HepG2 (cell line): Measurements from ENCODE around the gene SBK3. TPM values are rescaled to one million over a fixed set of nuclear protein-coding genes. Genes with fewer than 3 reads are reported as not detected.
A peak's percentile ranks its signal among the peaks of the same experiment; 100 is the strongest.

ENCODE experiments used
- ATF1 ChIP-seq: IDR thresholded peaks from 2 replicates; pipeline ENCODE4 v1.6.1; 2016; ENCODE audit warnings: mild to moderate bottlenecking, control low read depth
- CEBPB ChIP-seq: IDR thresholded peaks from 2 replicates; pipeline ENCODE4 v1.6.1; 2011; ENCODE audit warnings: low read depth, low read length, improper control_type of control experiment, borderline replicate concordance
- GABPB1 ChIP-seq: IDR thresholded peaks from 2 replicates; pipeline ENCODE4 v1.6.1; 2016; ENCODE audit warnings: mild to moderate bottlenecking, missing genetic modification reagents, moderate library complexity, missing compliant biosample characterization
- GATAD2A ChIP-seq: IDR thresholded peaks from 2 replicates; pipeline ENCODE4 v1.6.1; 2016
- HNF4G ChIP-seq, 2 experiments: sonication (generic) in 1 of 2; formaldehyde crosslinking in 1 of 2; IDR thresholded peaks; 2 replicates each; pipeline versions ENCODE4 v1.4.0 to v1.6.1; 2011 to 2020; ENCODE audit warnings: borderline replicate concordance in 2 of 2, low read depth in 2 of 2, mild to moderate bottlenecking in 2 of 2, low read length in 1 of 2, missing genetic modification reagents in 1 of 2, moderate library complexity in 1 of 2
- KDM1A ChIP-seq: IDR thresholded peaks from 2 replicates; pipeline ENCODE4 v1.6.1; 2016; ENCODE audit warnings: missing compliant biosample characterization
- KLF16 ChIP-seq, 2 experiments: sonication (generic) in 1 of 2; formaldehyde crosslinking in 1 of 2; IDR thresholded peaks; 2 replicates each; pipeline versions ENCODE4 v1.6.1 to v1.8.0; 2016 to 2023; ENCODE audit warnings: missing genetic modification reagents in 2 of 2, missing compliant biosample characterization in 1 of 2
- MAFK ChIP-seq, 2 experiments: IDR thresholded peaks in 1 of 2; conservative IDR thresholded peaks in 1 of 2; 2 replicates each; pipeline ENCODE4 v1.6.1; 2011; ENCODE audit warnings: improper control_type of control experiment in 2 of 2, low read length in 2 of 2
- RCOR2 ChIP-seq: IDR thresholded peaks from 2 replicates; pipeline ENCODE4 v1.6.1; 2016; ENCODE audit warnings: missing biosample characterization, missing genetic modification reagents
- THYN1 ChIP-seq: sonication (generic); formaldehyde crosslinking; IDR thresholded peaks from 2 replicates; pipeline ENCODE4 v1.8.1; 2023; ENCODE audit warnings: low read depth, mild to moderate bottlenecking, moderate library complexity, missing genetic modification reagents, borderline replicate concordance
- ZFP1 ChIP-seq: IDR thresholded peaks from 2 replicates; pipeline ENCODE4 v1.6.1; 2016
- ZFY ChIP-seq: sonication (generic); formaldehyde crosslinking; IDR thresholded peaks from 2 replicates; pipeline ENCODE4 v1.4.0; 2020; ENCODE audit warnings: missing genetic modification reagents
- ZNF292 ChIP-seq: sonication (generic); formaldehyde crosslinking; IDR thresholded peaks from 2 replicates; pipeline ENCODE4 v1.8.1; 2022; ENCODE audit warnings: mild to moderate bottlenecking, low read depth, missing genetic modification reagents, borderline replicate concordance
- ZNF878 ChIP-seq: sonication (generic); formaldehyde crosslinking; IDR thresholded peaks from 2 replicates; pipeline ENCODE4 v1.8.1; 2023; ENCODE audit warnings: mild to moderate bottlenecking, missing genetic modification reagents, moderate library complexity
- polyA plus RNA-seq, 8 experiments: library from polyadenylated mRNA; depleted of rRNA in 3 of 8; stranded (reverse) in 7 of 8; unstranded in 1 of 8; fragments of >200 nt; fragmentation: Illumina TruSeq in 4 of 8; extraction: Trizol in 4 of 8; gene quantifications; 2 replicates each; pipeline versions ENCODE4 v1.2.1 to v1.2.3, GENCODE V29; 2011 to 2016; ENCODE audit warnings: low read depth in 4 of 8, missing spikeins in 1 of 8, mixed read lengths in 1 of 8; ENCODE audit not compliant: insufficient read depth in 1 of 8
- total RNA-seq, 5 experiments: library from RNA; depleted of rRNA; stranded (reverse); fragments of >200 nt; fragmentation: Illumina TruSeq; extraction: Trizol; gene quantifications; 2 replicates each; pipeline ENCODE4 v1.2.3, GENCODE V29; 2016; ENCODE audit warnings: low read depth in 1 of 5
- TF ChIP-seq, protein P1 (sequence below): sonication (generic); formaldehyde crosslinking; IDR thresholded peaks from 2 replicates; pipeline ENCODE4 v1.4.0; 2020; ENCODE audit warnings: missing genetic modification reagents
- TF ChIP-seq, protein P2 (sequence below): sonication (generic); formaldehyde crosslinking; IDR thresholded peaks from 2 replicates; pipeline ENCODE4 v1.5.1; 2020; ENCODE audit warnings: missing genetic modification reagents, mild to moderate bottlenecking, borderline replicate concordance
- TF ChIP-seq, protein P3 (sequence below): IDR thresholded peaks from 2 replicates; pipeline ENCODE4 v1.6.1; 2016
- TF ChIP-seq, protein P4 (sequence below): sonication (generic); formaldehyde crosslinking; IDR thresholded peaks from 2 replicates; pipeline ENCODE4 v1.5.0; 2020; ENCODE audit warnings: mild to moderate bottlenecking, missing genetic modification reagents, borderline replicate concordance

SBK3 gene
- total and polyA plus RNA-seq, 2 of the 13 experiments (the other 11 are each of a cell fraction or from before 2014, with no cell fraction given) = 0.66 to 0.77 TPM

DNA sequence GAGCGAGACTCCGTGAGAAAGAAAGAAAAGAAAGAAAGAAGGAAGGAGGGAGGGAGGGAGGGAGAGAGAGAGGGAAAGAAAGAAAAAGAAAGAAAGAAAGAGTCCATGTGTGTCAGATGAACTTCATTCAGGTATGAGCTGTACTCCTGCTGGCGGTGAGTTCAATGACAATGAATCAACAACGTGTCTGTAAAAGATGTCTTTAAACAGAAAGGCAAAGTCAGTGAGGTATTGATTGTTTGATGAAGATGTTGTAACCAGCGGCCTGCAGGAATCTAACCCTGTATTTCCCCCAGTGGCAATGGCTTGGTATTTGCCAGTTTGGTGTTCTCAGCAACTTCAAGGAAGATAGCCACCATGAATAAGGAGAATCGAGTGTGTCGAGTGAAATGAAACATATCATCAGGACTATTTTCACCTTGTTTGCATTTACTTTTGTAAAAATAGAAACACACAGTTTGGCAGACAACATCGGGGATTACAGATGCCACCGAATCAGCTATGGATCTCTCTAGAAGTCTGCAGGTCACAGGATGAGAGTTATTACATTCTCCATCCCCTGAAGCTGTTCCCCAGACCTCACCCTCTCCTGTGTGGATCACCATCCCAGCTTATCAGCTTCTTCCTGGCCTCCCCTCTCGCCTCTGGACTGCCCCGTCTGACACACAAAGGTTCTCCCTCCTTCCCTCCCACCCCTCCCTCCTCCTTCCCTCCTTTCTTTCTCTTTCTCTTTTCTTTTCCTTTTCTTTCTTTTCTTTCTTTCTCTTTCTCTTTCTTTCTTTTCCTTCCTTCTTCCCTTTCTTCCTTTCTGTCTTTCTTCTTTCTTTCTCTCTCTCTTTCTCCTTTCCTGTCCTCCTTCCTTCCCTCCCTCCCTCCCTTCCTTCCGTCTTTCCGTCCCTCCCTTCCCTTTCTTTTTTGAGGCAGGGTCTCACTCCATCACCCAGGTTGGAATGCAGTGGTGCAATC is 8.2 kb upstream of the SBK3 start (continued):
- TF ChIP-seq, protein P1, sequence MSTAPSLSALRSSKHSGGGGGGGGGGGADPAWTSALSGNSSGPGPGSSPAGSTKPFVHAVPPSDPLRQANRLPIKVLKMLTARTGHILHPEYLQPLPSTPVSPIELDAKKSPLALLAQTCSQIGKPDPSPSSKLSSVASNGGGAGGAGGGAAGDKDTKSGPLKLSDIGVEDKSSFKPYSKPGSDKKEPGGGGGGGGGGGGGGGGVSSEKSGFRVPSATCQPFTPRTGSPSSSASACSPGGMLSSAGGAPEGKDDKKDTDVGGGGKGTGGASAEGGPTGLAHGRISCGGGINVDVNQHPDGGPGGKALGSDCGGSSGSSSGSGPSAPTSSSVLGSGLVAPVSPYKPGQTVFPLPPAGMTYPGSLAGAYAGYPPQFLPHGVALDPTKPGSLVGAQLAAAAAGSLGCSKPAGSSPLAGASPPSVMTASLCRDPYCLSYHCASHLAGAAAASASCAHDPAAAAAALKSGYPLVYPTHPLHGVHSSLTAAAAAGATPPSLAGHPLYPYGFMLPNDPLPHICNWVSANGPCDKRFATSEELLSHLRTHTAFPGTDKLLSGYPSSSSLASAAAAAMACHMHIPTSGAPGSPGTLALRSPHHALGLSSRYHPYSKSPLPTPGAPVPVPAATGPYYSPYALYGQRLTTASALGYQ (CRISPR knock-in tag) = 0 out of 2 replicates have a peak, but pooled peaks have one; percentile 27
- TF ChIP-seq GABPB1 = no peak
- TF ChIP-seq THYN1 (CRISPR knock-in tag) = no peak
- TF ChIP-seq, protein P2, sequence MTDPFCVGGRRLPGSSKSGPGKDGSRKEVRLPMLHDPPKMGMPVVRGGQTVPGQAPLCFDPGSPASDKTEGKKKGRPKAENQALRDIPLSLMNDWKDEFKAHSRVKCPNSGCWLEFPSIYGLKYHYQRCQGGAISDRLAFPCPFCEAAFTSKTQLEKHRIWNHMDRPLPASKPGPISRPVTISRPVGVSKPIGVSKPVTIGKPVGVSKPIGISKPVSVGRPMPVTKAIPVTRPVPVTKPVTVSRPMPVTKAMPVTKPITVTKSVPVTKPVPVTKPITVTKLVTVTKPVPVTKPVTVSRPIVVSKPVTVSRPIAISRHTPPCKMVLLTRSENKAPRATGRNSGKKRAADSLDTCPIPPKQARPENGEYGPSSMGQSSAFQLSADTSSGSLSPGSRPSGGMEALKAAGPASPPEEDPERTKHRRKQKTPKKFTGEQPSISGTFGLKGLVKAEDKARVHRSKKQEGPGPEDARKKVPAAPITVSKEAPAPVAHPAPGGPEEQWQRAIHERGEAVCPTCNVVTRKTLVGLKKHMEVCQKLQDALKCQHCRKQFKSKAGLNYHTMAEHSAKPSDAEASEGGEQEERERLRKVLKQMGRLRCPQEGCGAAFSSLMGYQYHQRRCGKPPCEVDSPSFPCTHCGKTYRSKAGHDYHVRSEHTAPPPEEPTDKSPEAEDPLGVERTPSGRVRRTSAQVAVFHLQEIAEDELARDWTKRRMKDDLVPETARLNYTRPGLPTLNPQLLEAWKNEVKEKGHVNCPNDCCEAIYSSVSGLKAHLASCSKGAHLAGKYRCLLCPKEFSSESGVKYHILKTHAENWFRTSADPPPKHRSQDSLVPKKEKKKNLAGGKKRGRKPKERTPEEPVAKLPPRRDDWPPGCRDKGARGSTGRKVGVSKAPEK (CRISPR knock-in tag) = peak; percentile 92; the same call in 1 of the 2 replicates
- TF ChIP-seq ZFY (CRISPR knock-in tag) = peak; percentile 51; the same call in 1 of the 2 replicates
- no peak for TF ChIP-seq ATF1
- no peak for TF ChIP-seq ZNF878
- peak; percentile 67; the same call in 1 of the 2 replicates for TF ChIP-seq RCOR2 (CRISPR knock-in tag)
- TF ChIP-seq HNF4G (IDR thresholded peaks at IDR 0.05; ENCODE audit: borderline replicate concordance, low read depth, low read length) = no peak; the same call in 1 of the 2 replicates
- TF ChIP-seq HNF4G (CRISPR knock-in tag; IDR thresholded peaks at IDR 0.05; ENCODE audit: borderline replicate concordance, low read depth) = peak; percentile 49; the same call in 1 of the 2 replicates
- peak in 1 of 2 experiments; percentile 30; a peak in 1 of 4 replicates for TF ChIP-seq KLF16 (CRISPR knock-in tag; IDR thresholded peaks at IDR 0.05)
- TF ChIP-seq, protein P3, sequence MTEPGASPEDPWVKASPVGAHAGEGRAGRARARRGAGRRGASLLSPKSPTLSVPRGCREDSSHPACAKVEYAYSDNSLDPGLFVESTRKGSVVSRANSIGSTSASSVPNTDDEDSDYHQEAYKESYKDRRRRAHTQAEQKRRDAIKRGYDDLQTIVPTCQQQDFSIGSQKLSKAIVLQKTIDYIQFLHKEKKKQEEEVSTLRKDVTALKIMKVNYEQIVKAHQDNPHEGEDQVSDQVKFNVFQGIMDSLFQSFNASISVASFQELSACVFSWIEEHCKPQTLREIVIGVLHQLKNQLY (CRISPR knock-in tag) = no peak
- peak; percentile 22; the same call in 1 of the 2 replicates for TF ChIP-seq ZFP1 (CRISPR knock-in tag)
- TF ChIP-seq KDM1A (CRISPR knock-in tag) = 0 out of 2 replicates have a peak, but pooled peaks have one; percentile 35
- peak; percentile 76; the same call in 1 of the 2 replicates for TF ChIP-seq CEBPB
- TF ChIP-seq, protein P4, sequence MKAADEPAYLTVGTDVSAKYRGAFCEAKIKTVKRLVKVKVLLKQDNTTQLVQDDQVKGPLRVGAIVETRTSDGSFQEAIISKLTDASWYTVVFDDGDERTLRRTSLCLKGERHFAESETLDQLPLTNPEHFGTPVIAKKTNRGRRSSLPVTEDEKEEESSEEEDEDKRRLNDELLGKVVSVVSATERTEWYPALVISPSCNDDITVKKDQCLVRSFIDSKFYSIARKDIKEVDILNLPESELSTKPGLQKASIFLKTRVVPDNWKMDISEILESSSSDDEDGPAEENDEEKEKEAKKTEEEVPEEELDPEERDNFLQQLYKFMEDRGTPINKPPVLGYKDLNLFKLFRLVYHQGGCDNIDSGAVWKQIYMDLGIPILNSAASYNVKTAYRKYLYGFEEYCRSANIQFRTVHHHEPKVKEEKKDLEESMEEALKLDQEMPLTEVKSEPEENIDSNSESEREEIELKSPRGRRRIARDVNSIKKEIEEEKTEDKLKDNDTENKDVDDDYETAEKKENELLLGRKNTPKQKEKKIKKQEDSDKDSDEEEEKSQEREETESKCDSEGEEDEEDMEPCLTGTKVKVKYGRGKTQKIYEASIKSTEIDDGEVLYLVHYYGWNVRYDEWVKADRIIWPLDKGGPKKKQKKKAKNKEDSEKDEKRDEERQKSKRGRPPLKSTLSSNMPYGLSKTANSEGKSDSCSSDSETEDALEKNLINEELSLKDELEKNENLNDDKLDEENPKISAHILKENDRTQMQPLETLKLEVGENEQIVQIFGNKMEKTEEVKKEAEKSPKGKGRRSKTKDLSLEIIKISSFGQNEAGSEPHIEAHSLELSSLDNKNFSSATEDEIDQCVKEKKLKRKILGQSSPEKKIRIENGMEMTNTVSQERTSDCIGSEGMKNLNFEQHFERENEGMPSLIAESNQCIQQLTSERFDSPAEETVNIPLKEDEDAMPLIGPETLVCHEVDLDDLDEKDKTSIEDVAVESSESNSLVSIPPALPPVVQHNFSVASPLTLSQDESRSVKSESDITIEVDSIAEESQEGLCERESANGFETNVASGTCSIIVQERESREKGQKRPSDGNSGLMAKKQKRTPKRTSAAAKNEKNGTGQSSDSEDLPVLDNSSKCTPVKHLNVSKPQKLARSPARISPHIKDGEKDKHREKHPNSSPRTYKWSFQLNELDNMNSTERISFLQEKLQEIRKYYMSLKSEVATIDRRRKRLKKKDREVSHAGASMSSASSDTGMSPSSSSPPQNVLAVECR (CRISPR knock-in tag) = peak; percentile 49; the same call in 1 of the 2 replicates
- peak; percentile 97 for TF ChIP-seq GATAD2A (CRISPR knock-in tag)
- TF ChIP-seq ZNF292 (CRISPR knock-in tag) = peak; percentile 40; the same call in 1 of the 2 replicates
- TF ChIP-seq MAFK (conservative IDR thresholded peaks at IDR 0.05 in 1 of 2, IDR thresholded peaks at IDR 0.05 in 1 of 2; ENCODE audit: low read length in 2 of 2) = no peak
